HepG2 (cell line): ENCODE results near the gene SMAD7. TPM values are rescaled to one million over a fixed set of nuclear protein-coding genes. Genes with fewer than 3 reads are reported as not detected.
A peak's percentile ranks its signal among the peaks of the same experiment; 100 is the strongest.

Experiments
- ATAC-seq: fragments of 200-7000 bp; cut with Tn5 transposase; 3 replicates; pipeline ENCODE4 v1.9.1; 2020; ENCODE audit warnings: mild to moderate bottlenecking, moderate library complexity
- BruUV-seq: library from RNA; stranded (reverse); fragments of 400-500 nt; replicated peaks from 2 replicates; lab custom pipeline; 2021; lab: Mats Ljungman, UMichigan
- CTCF ChIA-PET: fragments of 300-600 bp; formaldehyde crosslinking; extraction: SDS; loops from one replicate; lab custom pipeline; 2021; ENCODE audit warnings: low total read pairs, inconsistent platforms, low intra/inter-chr PET ratio; lab: Yijun Ruan, JAX
- POLR2A ChIA-PET: fragments of 350-600 bp; sonication (Branson Sonifier 250); formaldehyde crosslinking; loops from one replicate; lab custom pipeline; 2020; ENCODE audit warnings: antibody characterized with exemption, inconsistent platforms; lab: Yijun Ruan, JAX
- DNase-seq: peaks from one replicate; pipeline ENCODE4 v3.0.0-alpha.2; 2015; ENCODE audit warnings: low spot score
- FAIRE-seq: peaks from 3 replicates; lab custom pipeline; 2011; peaks lifted over from hg19 to GRCh38; lab: Jason Lieb, UNC
- H2AFZ ChIP-seq: one replicate; pipeline ENCODE4 v1.6.1; 2011; ENCODE audit warnings: low read length, inconsistent platforms
- H3K27ac ChIP-seq: fragments of 300-600 bp; 3 replicates; pipeline ENCODE4 v1.8.0; 2011; ENCODE audit warnings: mixed run types, mild to moderate bottlenecking, mixed read lengths, low read length, inconsistent platforms; ENCODE audit not compliant: insufficient read depth; ENCODE audit errors: extremely low read length
- H3K27me3 ChIP-seq, 2 experiments: fragments of 200-600 bp in 1 of 2; 2 replicates in 1 of 2; 3 replicates in 1 of 2; pipeline versions ENCODE4 v1.6.0 to v1.8.0; 2011; ENCODE audit warnings: low read length in 2 of 2, mild to moderate bottlenecking in 2 of 2, moderate library complexity in 2 of 2, inconsistent platforms in 1 of 2; ENCODE audit not compliant: insufficient read depth in 2 of 2, control insufficient read depth in 1 of 2
- H3K36me3 ChIP-seq, 2 experiments: fragments of 200-600 bp in 1 of 2; replicated peaks in 1 of 2; 2 replicates in 1 of 2; 3 replicates in 1 of 2; pipeline versions ENCODE4 v1.5.1 to v1.8.0; 2011; ENCODE audit warnings: low read length in 2 of 2, inconsistent platforms in 1 of 2; ENCODE audit not compliant: insufficient read depth in 2 of 2, control insufficient read depth in 1 of 2
- H3K4me1 ChIP-seq: 2 replicates; pipeline ENCODE4 v1.5.1; 2012; ENCODE audit warnings: low read length, inconsistent platforms; ENCODE audit not compliant: insufficient read depth
- H3K4me2 ChIP-seq: 2 replicates; pipeline ENCODE4 v1.6.0; 2011; ENCODE audit warnings: low read depth, low read length, inconsistent platforms
- H3K4me3 ChIP-seq, 3 experiments: fragments of 200-600 bp in 1 of 3; sonication (generic), shearing (Covaris generic) in 1 of 3; replicated peaks in 1 of 3; 2 replicates each; pipeline ENCODE4 v1.5.1; 2011 to 2016; ENCODE audit warnings: low read length in 3 of 3, inconsistent platforms in 2 of 3, low read depth in 2 of 3, mild to moderate bottlenecking in 2 of 3, control low read depth in 1 of 3, mixed read lengths in 1 of 3; ENCODE audit not compliant: insufficient read depth in 1 of 3
- H3K79me2 ChIP-seq: one replicate; pipeline ENCODE4 v1.6.1; 2011; ENCODE audit warnings: low read length, inconsistent platforms; ENCODE audit not compliant: insufficient read depth
- H3K9ac ChIP-seq: 2 replicates; pipeline ENCODE4 v1.6.0; 2011; ENCODE audit warnings: mild to moderate bottlenecking, low read depth, low read length, inconsistent platforms; ENCODE audit not compliant: insufficient read depth
- H3K9me3 ChIP-seq: 2 replicates; pipeline ENCODE4 v1.5.1; 2012; ENCODE audit warnings: mild to moderate bottlenecking, low read length
- H4K20me1 ChIP-seq: 2 replicates; pipeline ENCODE4 v1.6.0; 2011; ENCODE audit warnings: inconsistent platforms, mild to moderate bottlenecking, low read length, moderate library complexity; ENCODE audit not compliant: insufficient read depth
- CCAR2 ChIP-seq: fragments of 200-400 bp; formaldehyde crosslinking; optimal IDR thresholded peaks from 2 replicates; pipeline ENCODE3; 2018; ENCODE audit warnings: low read depth, mild to moderate bottlenecking, low read length, moderate library complexity
- ERF ChIP-seq: IDR thresholded peaks from 2 replicates; pipeline ENCODE4 v1.6.1; 2018; ENCODE audit warnings: missing biosample characterization, missing genetic modification reagents
- FOSL2 ChIP-seq: sonication (generic); formaldehyde crosslinking; IDR thresholded peaks from 2 replicates; pipeline ENCODE4 v1.4.0; 2020; ENCODE audit warnings: missing genetic modification reagents
- RFX1 ChIP-seq: fragments of 450-650 bp; IDR thresholded peaks from 2 replicates; pipeline ENCODE4 v1.6.1; 2017
- ZBTB37 ChIP-seq: sonication (generic); formaldehyde crosslinking; IDR thresholded peaks from 2 replicates; pipeline ENCODE4 v1.4.0; 2020; ENCODE audit warnings: mild to moderate bottlenecking, missing genetic modification reagents
- WGBS: methylation state at CpG from one replicate; pipeline ENCODE4 v1.1.6; 2017; ENCODE audit warnings: low lambda C conversion rate; 5-methylcytosine and 5-hydroxymethylcytosine counted together
- in situ Hi-C: cut with HindIII; loops from 2 replicates; pipeline ENCODE4 v1.10.0; 2017; ENCODE audit warnings: low pct_unique_long_range_greater_than_20kb; ENCODE audit not compliant: extremely low pct_ligation_motif_present
- intact Hi-C: fragments of 100-400 bp; cut with micrococcal nuclease; formaldehyde crosslinking; loops from one replicate; pipeline ENCODE4 v1.10.0; 2022; ENCODE audit not compliant: unreplicated experiment
- polyA plus RNA-seq, 8 experiments: library from polyadenylated mRNA; depleted of rRNA in 3 of 8; stranded (reverse) in 7 of 8; unstranded in 1 of 8; fragments of >200 nt; fragmentation: Illumina TruSeq in 4 of 8; extraction: Trizol in 4 of 8; gene quantifications; 2 replicates each; pipeline versions ENCODE4 v1.2.1 to v1.2.3, GENCODE V29; 2011 to 2016; ENCODE audit warnings: low read depth in 4 of 8, missing spikeins in 1 of 8, mixed read lengths in 1 of 8; ENCODE audit not compliant: insufficient read depth in 1 of 8
- total RNA-seq, 5 experiments: library from RNA; depleted of rRNA; stranded (reverse); fragments of >200 nt; fragmentation: Illumina TruSeq; extraction: Trizol; gene quantifications; 2 replicates each; pipeline ENCODE4 v1.2.3, GENCODE V29; 2016; ENCODE audit warnings: low read depth in 1 of 5

The SMAD7 gene
- total and polyA plus RNA-seq, 2 of the 13 experiments (the other 11 are each of a cell fraction or from before 2014, with no cell fraction given): 17.4 to 24.7 TPM

GRCh38 chr18:48923746-48924629 lies 26.8 kb downstream of the SMAD7 start:
- ChIA-PET POLR2A (no interaction called here), CTCF (no interaction called here)
- peak overlapping the region; percentile 63 for H3K27ac ChIP-seq
- in situ Hi-C loops (no loop called here), intact Hi-C loops (no loop called here)
- WGBS: 93% methylated on average over 15 of the region's 15 CpGs
- TF ChIP-seq CCAR2 (no peak), RFX1 (no peak), ERF (CRISPR knock-in tag) (no peak), FOSL2 (CRISPR knock-in tag) (peak; percentile 13; the same call in 1 of the 2 replicates), ZBTB37 (CRISPR knock-in tag) (no peak)
- FAIRE-seq (no peak), DNase-seq (no peak), ATAC-seq (no peak)
- H3K4me3 ChIP-seq: no peak overlapping the region
- peaks cover 61% of the 10 kb centered on the region for H3K4me1 ChIP-seq
- no peak overlapping the region for H2AFZ ChIP-seq
- H4K20me1 ChIP-seq: peaks cover 22% of the 10 kb centered on the region
- H3K4me2 ChIP-seq: no peak overlapping the region
- H3K9me3 ChIP-seq: no peaks in the 10 kb centered on the region
- H3K36me3 ChIP-seq: peaks cover 9 to 48% of the 10 kb centered on the region in 2 experiments
- H3K27me3 ChIP-seq: no peaks in the 10 kb centered on the region
- peaks cover 66% of the 10 kb centered on the region for H3K79me2 ChIP-seq
- 0 out of 2 replicates have a peak overlapping the region, but pooled peaks have one; percentile 5 for H3K9ac ChIP-seq
- BruUV-seq: no TSS peak
